K562 (cell line): ENCODE results near the gene DACT3. TPM values are rescaled to one million over a fixed set of nuclear protein-coding genes. Genes with fewer than 3 reads are reported as not detected.

Experiments
- CAMTA2 ChIP-seq: fragments of 250-450 bp; sonication (Bioruptor Pico); conservative IDR thresholded peaks from 2 replicates; pipeline ENCODE4 v1.5.1; 2022
- CHAMP1 ChIP-seq: fragments of 450-650 bp; IDR thresholded peaks from 2 replicates; pipeline ENCODE4 v1.6.1; 2016; ENCODE audit warnings: mild to moderate bottlenecking
- DLX4 ChIP-seq: fragments of 250-450 bp; sonication (Bioruptor Pico); IDR thresholded peaks from 2 replicates; pipeline ENCODE4 v1.6.1; 2021; ENCODE audit warnings: mild to moderate bottlenecking
- EHMT2 ChIP-seq: fragments of 450-650 bp; IDR thresholded peaks from 2 replicates; pipeline ENCODE4 v1.6.1; 2018; ENCODE audit warnings: antibody characterized with exemption
- GABPB1 ChIP-seq: sonication (generic); formaldehyde crosslinking; IDR thresholded peaks from 2 replicates; pipeline ENCODE4 v1.8.0; 2022; ENCODE audit warnings: mild to moderate bottlenecking, missing genetic modification reagents
- HDGF ChIP-seq: fragments of 450-650 bp; IDR thresholded peaks from 2 replicates; pipeline ENCODE4 v1.6.1; 2016
- HEY1 ChIP-seq: fragments of 250-450 bp; sonication (Bioruptor Pico); IDR thresholded peaks from 2 replicates; pipeline ENCODE4 v1.5.0; 2020; ENCODE audit warnings: mild to moderate bottlenecking, moderate library complexity, borderline replicate concordance
- HMGN3 ChIP-seq: IDR thresholded peaks from 2 replicates; pipeline ENCODE4 v1.6.1; 2011; ENCODE audit warnings: borderline replicate concordance, low read depth, mild to moderate bottlenecking, mixed read lengths, low read length; ENCODE audit not compliant: insufficient read length; ENCODE audit errors: extremely low read depth
- HNRNPL ChIP-seq: fragments of 200-400 bp; formaldehyde crosslinking; IDR thresholded peaks from 2 replicates; pipeline ENCODE4 v1.6.1; 2017; ENCODE audit warnings: low read depth, mild to moderate bottlenecking, low read length
- JUN ChIP-seq, 2 experiments: sonication (generic) in 1 of 2; formaldehyde crosslinking in 1 of 2; IDR thresholded peaks; 2 replicates each; pipeline versions ENCODE4 v1.6.1 to v1.8.0; 2012 to 2022; ENCODE audit warnings: borderline replicate concordance in 2 of 2, mild to moderate bottlenecking in 2 of 2, improper control_type of control experiment in 1 of 2, low read depth in 1 of 2, low read length in 1 of 2, missing genetic modification reagents in 1 of 2
- NR2F6 ChIP-seq: fragments of 450-650 bp; formaldehyde crosslinking; IDR thresholded peaks from 2 replicates; pipeline ENCODE4 v1.4.0; 2020; ENCODE audit warnings: mild to moderate bottlenecking
- POLR2A ChIP-seq: fragments of 450-650 bp; conservative IDR thresholded peaks from 2 replicates; pipeline ENCODE4 v1.6.1; 2016
- RCOR1 ChIP-seq, 2 experiments: IDR thresholded peaks; 2 replicates each; pipeline ENCODE4 v1.6.1; 2012; ENCODE audit warnings: low read depth in 2 of 2, low read length in 2 of 2, borderline replicate concordance in 1 of 2, improper control_type of control experiment in 1 of 2
- STAT5A ChIP-seq: IDR thresholded peaks from 2 replicates; pipeline ENCODE4 v1.6.1; 2012; ENCODE audit warnings: low read length, inconsistent platforms, borderline replicate concordance
- THRB ChIP-seq: fragments of 450-650 bp; formaldehyde crosslinking; conservative IDR thresholded peaks from 2 replicates; pipeline ENCODE4 v1.4.0; 2022; ENCODE audit warnings: mild to moderate bottlenecking, missing genetic modification characterization
- ZBTB26 ChIP-seq: fragments of 450-650 bp; formaldehyde crosslinking; IDR thresholded peaks from 2 replicates; pipeline ENCODE4 v1.4.0; 2022; ENCODE audit warnings: missing genetic modification characterization
- ZBTB33 ChIP-seq: sonication (generic); formaldehyde crosslinking; IDR thresholded peaks from 2 replicates; pipeline ENCODE4 v1.8.1; 2023; ENCODE audit warnings: mild to moderate bottlenecking, missing genetic modification reagents
- ZNF24 ChIP-seq: fragments of 450-650 bp; IDR thresholded peaks from 2 replicates; pipeline ENCODE4 v1.6.1; 2016
- ZNF253 ChIP-seq: fragments of 250-450 bp; sonication (Bioruptor Pico); conservative IDR thresholded peaks from 2 replicates; pipeline ENCODE4 v1.6.1; 2021; ENCODE audit warnings: mild to moderate bottlenecking
- ZNF408 ChIP-seq: fragments of 250-450 bp; sonication (Bioruptor Pico); IDR thresholded peaks from 2 replicates; pipeline ENCODE4 v1.4.0; 2020; ENCODE audit warnings: low read depth, mild to moderate bottlenecking, moderate library complexity
- ZNF589 ChIP-seq: fragments of 200-800 bp; sonication (Bioruptor generic); IDR thresholded peaks from 2 replicates; pipeline ENCODE4 v1.6.1; 2016; ENCODE audit warnings: low read depth, missing genetic modification characterization, missing compliant biosample characterization
- polyA plus RNA-seq, 8 experiments: library from polyadenylated mRNA; depleted of rRNA in 4 of 8; stranded (reverse) in 5 of 8; unstranded in 3 of 8; fragments of >200 nt; fragmentation: Nextera tagmentation in 2 of 8; fragmentation: Illumina TruSeq in 1 of 8; extraction: Ambion mirVana in 2 of 8; extraction: Trizol in 1 of 8; gene quantifications; 2 replicates each; pipeline versions ENCODE4 v1.2.1 to v1.2.3, GENCODE V29; 2011 to 2014; ENCODE audit warnings: inconsistent platforms in 1 of 8, missing spikeins in 1 of 8
- total RNA-seq, 7 experiments: library from RNA; depleted of rRNA in 6 of 7; stranded (reverse); fragments of >200 nt in 6 of 7; fragmentation: Illumina TruSeq in 2 of 7; extraction: Trizol in 2 of 7; gene quantifications; 2 replicates each; pipeline versions ENCODE4 v1.2.1 to v1.2.3, GENCODE V29; 2011 to 2021; ENCODE audit warnings: low replicate concordance in 1 of 7

The DACT3 gene
- total and polyA plus RNA-seq, 9 of the 15 experiments (the other 6 are each of a cell fraction or from before 2014, with no cell fraction given): 0.67 to 6.5 (median 3.5) TPM

GRCh38 chr19:46635920-46636761 lies 24.8 kb downstream of the DACT3 start, which contains the start of gene GNG8 (continued):
- TF ChIP-seq ZNF253 (no peak), RCOR1 (IDR thresholded peaks at IDR 0.05; ENCODE audit: borderline replicate concordance in 1 of 2, low read depth in 2 of 2, low read length in 2 of 2) (no peak), POLR2A (no peak), ZNF24 (peak; percentile 98), HDGF (no peak), CAMTA2 (CRISPR knock-in tag) (no peak), CHAMP1 (no peak), THRB (no peak), HEY1 (CRISPR knock-in tag) (no peak), ZNF589 (CRISPR knock-in tag) (no peak), STAT5A (no peak), ZBTB33 (CRISPR knock-in tag) (no peak), DLX4 (CRISPR knock-in tag) (no peak), EHMT2 (0 out of 2 replicates have a peak, but pooled peaks have one; percentile 35), HMGN3 (no peak), GABPB1 (no peak), ZBTB26 (CRISPR knock-in tag) (no peak), JUN (IDR thresholded peaks at IDR 0.05; ENCODE audit: borderline replicate concordance, low read depth, low read length) (no peak), JUN (CRISPR knock-in tag; IDR thresholded peaks at IDR 0.05; ENCODE audit: borderline replicate concordance) (no peak), NR2F6 (no peak), HNRNPL (no peak), ZNF408 (no peak)
